Endometrial microvascular endothelial cells (primary cell): ENCODE results near the gene CACNA1G. TPM values are rescaled to one million over a fixed set of nuclear protein-coding genes. Genes with fewer than 3 reads are reported as not detected.

Experiments
- in situ Hi-C: cut with HindIII; loops from 2 replicates; pipeline ENCODE4 v1.10.0; 2017; ENCODE audit warnings: low sequenced_read_pairs, low pct_unique_long_range_greater_than_20kb; ENCODE audit errors: inconsistent ontology term
- total RNA-seq: library from RNA; depleted of rRNA; stranded (reverse); fragments of >200 nt; gene quantifications from one replicate; pipeline ENCODE4 v1.2.3, GENCODE V29; 2015; ENCODE audit errors: inconsistent ontology term

Gene CACNA1G
- total RNA-seq, 1 donor from 2014 or later, result not detected

GRCh38 chr17:50599606-50600005, 39.1 kb downstream of the CACNA1G start:
- in situ Hi-C loops, result no loop called here

GRCh38 chr17:50601823-50602375, 41.4 kb downstream of the CACNA1G start:
- in situ Hi-C loops, result no loop called here

GRCh38 chr17:50602836-50603235, 42.3 kb downstream of the CACNA1G start:
- in situ Hi-C loops, result no loop called here

- in situ Hi-C loops, result no loop called here
Observed at GRCh38 chr17:50603340-50603739, 42.8 kb downstream of the CACNA1G start.

- in situ Hi-C loops, result no loop called here
Observed at GRCh38 chr17:50604513-50604912, 44.0 kb downstream of the CACNA1G start.

- in situ Hi-C loops, result no loop called here
Observed at GRCh38 chr17:50605429-50605828, 44.9 kb downstream of the CACNA1G start.

- in situ Hi-C loops, result no loop called here
Observed at GRCh38 chr17:50607522-50608175, 47.1 kb downstream of the CACNA1G start.

GRCh38 chr17:50608700-50609379, 48.3 kb downstream of the CACNA1G start:
- in situ Hi-C loops, result no loop called here

GRCh38 chr17:50609380-50610074, 49.0 kb downstream of the CACNA1G start:
- in situ Hi-C loops, result no loop called here

- in situ Hi-C loops, result no loop called here
Observed at GRCh38 chr17:50611634-50612033, 51.1 kb downstream of the CACNA1G start.

GRCh38 chr17:50612281-50612680, 51.8 kb downstream of the CACNA1G start:
- in situ Hi-C loops, result no loop called here

GRCh38 chr17:50613007-50613992, 52.8 kb downstream of the CACNA1G start:
- in situ Hi-C loops, result no loop called here

GRCh38 chr17:50614471-50615051, 54.0 kb downstream of the CACNA1G start:
- in situ Hi-C loops, result no loop called here

- in situ Hi-C loops, result no loop called here
Observed at GRCh38 chr17:50615828-50616227, 55.3 kb downstream of the CACNA1G start.

GRCh38 chr17:50618300-50618699, 57.8 kb downstream of the CACNA1G start:
- in situ Hi-C loops, result no loop called here

GRCh38 chr17:50618941-50619340, 58.4 kb downstream of the CACNA1G start:
- in situ Hi-C loops, result no loop called here

- in situ Hi-C loops, result no loop called here
Observed at GRCh38 chr17:50619489-50619888, 59.0 kb downstream of the CACNA1G start.

GRCh38 chr17:50620237-50620636, 59.7 kb downstream of the CACNA1G start:
- in situ Hi-C loops, result no loop called here
